Measurements from ENCODE around the gene CDKN1B. TPM values are rescaled to one million over a fixed set of nuclear protein-coding genes. Genes with fewer than 3 reads are reported as not detected.

The CDKN1B gene
- total and polyA plus RNA-seq, 2 of the 13 experiments (the other 11 are each of a cell fraction or from before 2014, with no cell fraction given): 20.1 to 37.2 TPM

GRCh38 chr12:12718381-12718759 is 1.2 kb downstream of the CDKN1B start:
- H3K9ac ChIP-seq (ENCODE audit: insufficient read depth, low read depth, low read length): peak overlapping the region; percentile 99
- H3K4me3 ChIP-seq (replicated peaks in 1 of 3; ENCODE audit: insufficient read depth in 1 of 3, low read depth in 2 of 3, low read length in 3 of 3): peak overlapping the region; percentile 92 to 96 (median 96)
- 0 out of 5 replicates have a peak, but pooled peaks cover 1 to 9% of the 10 kb centered on the region in 2 experiments for H3K36me3 ChIP-seq (replicated peaks in 1 of 2; ENCODE audit: control insufficient read depth in 1 of 2, insufficient read depth in 2 of 2, low read length in 2 of 2)
- no peak for FAIRE-seq
- no peak overlapping the region for H2AFZ ChIP-seq (ENCODE audit: low read length)
- peaks cover 55% of the 10 kb centered on the region for H3K4me1 ChIP-seq (ENCODE audit: insufficient read depth, low read length)
- CTCF ChIA-PET (ENCODE audit: low intra/inter-chr PET ratio, low total read pairs): no interaction called here
- peaks cover 15% of the 10 kb centered on the region; the same call in 1 of the 2 replicates for H4K20me1 ChIP-seq (ENCODE audit: insufficient read depth, low read length)
- no peak for DNase-seq (ENCODE audit: low spot score)
- H3K27ac ChIP-seq (ENCODE audit: extremely low read length, insufficient read depth, low read length): peak overlapping the region; percentile 99
- BruUV-seq (replicated peaks): no TSS peak
- peaks cover 74% of the 10 kb centered on the region for H3K79me2 ChIP-seq (ENCODE audit: insufficient read depth, low read length)
- in situ Hi-C loops (cut with HindIII; ENCODE audit: extremely low pct_ligation_motif_present, low pct_unique_long_range_greater_than_20kb): loop anchor here (25.0 kb wide), 1 partner anchor 631 kb away; no protein-coding TSS in a partner anchor
- intact Hi-C loops (cut with micrococcal nuclease; ENCODE audit: unreplicated experiment): loop anchor here (5.0 kb wide), 1 partner anchor 156 kb away; the partner anchor contains the start of gene DUSP16
- POLR2A ChIA-PET: interaction anchor here (1.1 to 1.5 kb wide), 3 partner anchors 16 to 320 kb away, joined by 4 to 7 read pairs (median 5); no protein-coding TSS in a partner anchor
- no peaks in the 10 kb centered on the region for H3K9me3 ChIP-seq (ENCODE audit: low read length)
- no peak for ATAC-seq
- H3K4me2 ChIP-seq (ENCODE audit: low read depth, low read length): peak overlapping the region; percentile 89
- no peak for TF ChIP-seq ARNT (IDR thresholded peaks at IDR 0.05)
- 0 out of 2 replicates have a peak, but pooled peaks have one; percentile 50 for TF ChIP-seq MLLT10 (CRISPR knock-in tag; IDR thresholded peaks at IDR 0.05)
- no peak for TF ChIP-seq ZNF296 (CRISPR knock-in tag; conservative IDR thresholded peaks at IDR 0.05)
- no peak for TF ChIP-seq TOE1 (CRISPR knock-in tag; IDR thresholded peaks at IDR 0.05)
- TF ChIP-seq NFE2L2 (IDR thresholded peaks at IDR 0.05; ENCODE audit: low read length): no peak
- no peak for TF ChIP-seq ZNF672 (CRISPR knock-in tag; IDR thresholded peaks at IDR 0.05)
- TF ChIP-seq RNF219 (CRISPR knock-in tag; IDR thresholded peaks at IDR 0.05): 0 out of 2 replicates have a peak, but pooled peaks have one; percentile 47
- no peak for TF ChIP-seq ZNF207 (IDR thresholded peaks at IDR 0.05; ENCODE audit: borderline replicate concordance)
- no peak for TF ChIP-seq NR2F1 (CRISPR knock-in tag; IDR thresholded peaks at IDR 0.05)
- TF ChIP-seq KDM5B (CRISPR knock-in tag; IDR thresholded peaks at IDR 0.05; ENCODE audit: borderline replicate concordance): no peak
- no peak for TF ChIP-seq ZNF234 (CRISPR knock-in tag; conservative IDR thresholded peaks at IDR 0.05)
- WGBS (ENCODE audit: low lambda C conversion rate): 0% methylated on average over 8 of the region's 9 CpGs
- no peaks in the 10 kb centered on the region; a peak in 2 of 5 replicates for H3K27me3 ChIP-seq (ENCODE audit: control insufficient read depth in 1 of 2, insufficient read depth in 2 of 2, low read length in 2 of 2)
